Loucy (cell line): ENCODE results near the gene ERH.

ENCODE experiments used
- H2AFZ ChIP-seq: fragments of 200-600 bp; sonication (generic); 2 replicates; pipeline ENCODE4 v1.6.0; 2016; ENCODE audit warnings: antibody characterized with exemption, mild to moderate bottlenecking, low read length, moderate library complexity
- H3F3A ChIP-seq: fragments of 200-600 bp; 2 replicates; pipeline ENCODE4 v1.6.0; 2016; ENCODE audit warnings: antibody characterized with exemption, low read depth, mild to moderate bottlenecking
- H3K27me3 ChIP-seq: fragments of 200-600 bp; sonication (generic); 2 replicates; pipeline ENCODE4 v1.6.1; 2014; ENCODE audit warnings: low read length, mild to moderate bottlenecking; ENCODE audit not compliant: insufficient read depth, poor library complexity, severe bottlenecking
- H3K36me3 ChIP-seq: fragments of 200-600 bp; sonication (generic); 2 replicates; pipeline ENCODE4 v1.6.1; 2016; ENCODE audit warnings: low read length; ENCODE audit not compliant: insufficient read depth
- H3K4me1 ChIP-seq: fragments of 200-600 bp; sonication (generic); 2 replicates; pipeline ENCODE4 v1.5.1; 2014; ENCODE audit warnings: low read length, mild to moderate bottlenecking; ENCODE audit not compliant: insufficient read depth, poor library complexity, severe bottlenecking
- H3K4me2 ChIP-seq: fragments of 200-600 bp; sonication (generic); 2 replicates; pipeline ENCODE4 v1.6.0; 2014; ENCODE audit warnings: antibody characterized with exemption, low read length, low read depth, mild to moderate bottlenecking; ENCODE audit not compliant: poor library complexity, severe bottlenecking
- H3K4me3 ChIP-seq: fragments of 200-600 bp; sonication (generic); 2 replicates; pipeline ENCODE4 v1.5.1; 2014; ENCODE audit warnings: low read length, mild to moderate bottlenecking, mixed read lengths; ENCODE audit not compliant: poor library complexity, severe bottlenecking
- H3K79me2 ChIP-seq: fragments of 200-600 bp; sonication (generic); 2 replicates; pipeline ENCODE4 v1.6.1; 2014; ENCODE audit warnings: low read length; ENCODE audit not compliant: insufficient read depth
- H3K9ac ChIP-seq: fragments of 200-600 bp; sonication (generic); 2 replicates; pipeline ENCODE4 v1.6.0; 2014; ENCODE audit warnings: mild to moderate bottlenecking, low read depth, low read length, moderate library complexity; ENCODE audit not compliant: poor library complexity, severe bottlenecking
- H3K9me2 ChIP-seq: fragments of 200-600 bp; sonication (generic); replicated peaks from 2 replicates; pipeline ENCODE4 v1.6.1; 2016; ENCODE audit warnings: low read depth, low read length, mixed read lengths
- H3K9me3 ChIP-seq: fragments of 200-600 bp; sonication (generic); 2 replicates; pipeline ENCODE4 v1.6.1; 2014; ENCODE audit warnings: mild to moderate bottlenecking, antibody characterized with exemption, low read length, low read depth; ENCODE audit not compliant: insufficient read depth
- H4K20me1 ChIP-seq: fragments of 200-600 bp; sonication (generic); 2 replicates; pipeline ENCODE4 v1.6.0; 2014; ENCODE audit warnings: antibody characterized with exemption, low read length, mild to moderate bottlenecking; ENCODE audit not compliant: insufficient read depth, poor library complexity, severe bottlenecking
- CTCF ChIP-seq: fragments of 200-600 bp; sonication (generic); conservative IDR thresholded peaks from 2 replicates; pipeline ENCODE4 v1.5.1; 2014; ENCODE audit warnings: mild to moderate bottlenecking, antibody characterized with exemption, low read length
- EZH2phosphoT487 ChIP-seq: fragments of 200-600 bp; IDR thresholded peaks from 2 replicates; pipeline ENCODE4 v1.6.1; 2018; ENCODE audit warnings: antibody characterized with exemption, mild to moderate bottlenecking, moderate library complexity, borderline replicate concordance

ERH gene

GRCh38 chr14:69351911-69352310, 46.2 kb downstream of the ERH start:
- Histone ChIP-seq H3K4me2 (no peak overlapping the region), H3K36me3 (no peaks in the 10 kb centered on the region), H2AFZ (no peak overlapping the region), H4K20me1 (no peaks in the 10 kb centered on the region), H3K9me3 (no peaks in the 10 kb centered on the region), H3K79me2 (no peaks in the 10 kb centered on the region), H3K4me3 (no peak overlapping the region), H3K9ac (no peak overlapping the region), H3F3A (no peaks in the 10 kb centered on the region), H3K9me2 (no peaks in the 10 kb centered on the region), H3K4me1 (peaks cover 6% of the 10 kb centered on the region), H3K27me3 (no peaks in the 10 kb centered on the region)
- TF ChIP-seq EZH2phosphoT487 (no peak), CTCF (no peak)

GRCh38 chr14:69351385-69351784, 46.7 kb downstream of the ERH start:
- no peaks in the 10 kb centered on the region for H3K9me3 ChIP-seq
- no peak overlapping the region for H3K4me3 ChIP-seq
- H3K27me3 ChIP-seq, result no peaks in the 10 kb centered on the region
- no peaks in the 10 kb centered on the region for H3K36me3 ChIP-seq
- no peaks in the 10 kb centered on the region for H3K9me2 ChIP-seq
- no peaks in the 10 kb centered on the region for H4K20me1 ChIP-seq
- H3K79me2 ChIP-seq, result no peaks in the 10 kb centered on the region
- TF ChIP-seq CTCF, result no peak
- no peak for TF ChIP-seq EZH2phosphoT487
- no peak overlapping the region for H2AFZ ChIP-seq
- H3K4me1 ChIP-seq, result peaks cover 6% of the 10 kb centered on the region
- no peaks in the 10 kb centered on the region for H3F3A ChIP-seq
- no peak overlapping the region for H3K9ac ChIP-seq
- H3K4me2 ChIP-seq, result no peak overlapping the region

GRCh38 chr14:69350892-69351291, 47.2 kb downstream of the ERH start:
- H3K4me1 ChIP-seq, result peaks cover 6% of the 10 kb centered on the region
- no peak overlapping the region for H3K9ac ChIP-seq
- H3K79me2 ChIP-seq, result no peaks in the 10 kb centered on the region
- no peaks in the 10 kb centered on the region for H4K20me1 ChIP-seq
- no peaks in the 10 kb centered on the region for H3K9me2 ChIP-seq
- no peak overlapping the region for H3K4me2 ChIP-seq
- no peaks in the 10 kb centered on the region for H3K9me3 ChIP-seq
- no peaks in the 10 kb centered on the region for H3K36me3 ChIP-seq
- no peaks in the 10 kb centered on the region for H3K27me3 ChIP-seq
- no peaks in the 10 kb centered on the region for H3F3A ChIP-seq
- H2AFZ ChIP-seq, result no peak overlapping the region
- TF ChIP-seq CTCF, result no peak; the same call in 1 of the 2 replicates
- TF ChIP-seq EZH2phosphoT487, result no peak
- no peak overlapping the region for H3K4me3 ChIP-seq
